COLO829 (cell line): Measurements from ENCODE around the gene AURKAIP1.

ENCODE experiments used
- DNase-seq: peaks from one replicate; pipeline ENCODE4 v3.0.0; 2012; ENCODE audit warnings: low spot score

The AURKAIP1 gene

DNA sequence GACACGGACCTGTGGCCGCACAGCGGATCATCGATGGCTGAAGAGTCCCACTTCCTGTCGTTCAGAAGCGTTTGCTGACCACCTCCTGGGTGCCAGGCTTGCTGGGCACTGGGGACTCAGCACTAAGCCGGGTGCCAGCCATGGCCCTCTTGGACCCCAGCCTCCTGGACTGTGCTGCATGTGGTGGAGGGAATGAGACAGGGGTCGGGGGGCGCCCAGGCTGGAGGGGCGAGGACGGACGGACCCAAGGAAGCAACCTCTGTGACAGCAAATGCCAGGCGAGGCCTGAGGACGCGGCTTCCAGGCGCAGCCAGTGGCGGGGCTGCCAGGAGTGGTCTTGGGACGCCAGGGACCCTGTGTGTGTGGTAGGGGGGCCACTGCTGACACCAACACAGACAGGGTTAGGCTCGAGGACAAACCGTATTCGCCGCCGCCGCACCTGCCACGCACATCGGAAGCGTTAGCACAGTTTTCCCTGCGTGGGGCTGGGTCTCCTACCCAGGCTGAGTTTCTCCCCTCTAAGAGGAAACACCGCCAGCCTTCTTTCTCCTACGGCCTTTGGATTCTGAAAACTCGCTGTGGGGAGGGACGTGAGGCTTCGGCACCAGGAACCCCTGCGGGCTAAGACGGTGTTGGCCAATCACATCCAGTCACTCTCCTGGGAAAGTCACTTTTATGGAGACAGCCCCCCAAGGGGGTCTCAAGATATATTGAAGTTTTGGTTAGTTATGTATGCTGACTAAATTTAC is 13.6 kb downstream of the AURKAIP1 start:
- DNase-seq = no peak

DNA sequence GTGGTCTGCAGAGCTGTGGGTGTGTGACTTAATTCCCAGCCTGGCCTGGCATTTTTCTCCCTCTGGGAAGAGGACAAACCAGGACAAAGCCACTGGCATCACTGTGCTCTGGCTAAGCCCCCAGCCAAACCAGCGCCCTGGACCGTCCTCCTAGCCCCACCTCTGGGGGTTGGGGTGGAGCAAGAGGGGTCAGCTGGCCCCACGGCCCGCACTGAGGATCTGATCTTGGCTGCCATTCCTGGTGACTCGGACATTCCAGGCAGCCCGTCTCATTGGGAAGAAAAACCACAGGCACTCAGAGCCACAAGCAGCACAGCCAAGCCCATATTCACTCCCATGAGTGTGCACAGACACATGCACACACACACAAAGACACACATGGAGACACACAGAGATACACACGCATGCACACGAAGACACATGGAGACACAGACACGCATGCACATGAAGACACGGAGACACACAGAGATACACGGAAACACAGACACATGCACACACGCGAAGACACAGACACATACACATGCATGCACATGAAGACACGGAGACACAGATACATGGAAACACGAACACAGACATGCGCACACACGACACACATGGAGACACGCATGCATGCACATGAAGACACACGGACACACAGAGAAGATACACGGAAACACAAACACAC is 14.4 kb downstream of the AURKAIP1 start:
- peak; percentile 36 for DNase-seq

DNA sequence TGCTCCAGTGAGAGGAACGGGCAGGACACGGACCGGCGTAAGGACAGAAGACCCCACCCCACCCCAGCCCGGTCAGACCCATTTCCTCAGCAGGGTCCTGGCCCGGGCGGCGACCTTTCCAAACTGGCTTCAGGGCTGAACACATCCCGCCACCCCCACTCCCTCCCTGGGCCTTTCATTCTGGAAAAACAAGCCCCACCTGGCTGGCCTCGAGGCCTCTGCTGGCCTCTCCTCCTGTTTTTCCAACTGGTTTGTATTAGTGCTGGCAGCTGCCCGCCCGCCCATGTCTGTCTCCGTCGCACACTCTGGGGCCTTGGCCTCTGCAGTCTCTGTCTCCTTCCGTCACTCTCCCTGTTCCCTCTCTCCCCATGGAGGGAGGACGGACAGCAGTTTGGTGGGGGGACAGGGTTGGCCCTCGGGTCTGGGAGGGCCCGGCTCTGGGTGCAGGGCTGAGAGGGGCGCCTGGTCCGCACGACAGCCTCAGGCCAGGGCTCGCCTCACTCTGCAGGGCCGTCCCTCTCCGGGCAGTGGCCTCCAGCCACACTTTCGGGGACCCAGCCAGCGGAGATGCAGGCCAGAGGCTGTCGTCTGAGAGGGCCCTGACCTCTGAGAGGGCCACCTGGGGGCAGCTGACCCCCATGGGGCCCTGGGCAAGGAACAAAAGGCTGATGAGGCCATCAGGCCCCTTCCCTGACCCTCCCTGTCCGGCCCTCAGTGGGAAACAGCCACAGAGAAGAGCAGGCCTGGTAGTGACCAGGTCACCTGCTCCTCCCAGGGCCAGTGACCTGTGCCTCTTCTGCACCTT is 15.1 kb downstream of the AURKAIP1 start:
- DNase-seq = no peak

DNA sequence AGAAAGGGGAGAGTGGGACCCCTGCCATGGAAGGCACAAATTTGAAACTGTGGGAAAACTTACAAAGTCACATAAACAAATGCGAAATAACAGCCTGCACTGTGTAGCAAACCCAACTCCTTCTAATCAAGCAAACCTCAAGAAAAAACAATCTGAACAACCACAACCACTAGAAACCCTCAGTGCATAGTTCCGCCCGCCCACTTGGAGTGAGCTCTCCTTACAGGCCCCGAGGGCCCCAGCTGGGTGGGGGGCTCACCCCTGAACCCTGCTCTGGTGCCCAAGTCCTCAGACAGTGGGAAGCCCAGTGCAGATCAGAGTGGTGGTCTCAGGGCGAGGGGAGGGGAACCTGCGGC is 15.7 kb downstream of the AURKAIP1 start:
- no peak for DNase-seq

DNA sequence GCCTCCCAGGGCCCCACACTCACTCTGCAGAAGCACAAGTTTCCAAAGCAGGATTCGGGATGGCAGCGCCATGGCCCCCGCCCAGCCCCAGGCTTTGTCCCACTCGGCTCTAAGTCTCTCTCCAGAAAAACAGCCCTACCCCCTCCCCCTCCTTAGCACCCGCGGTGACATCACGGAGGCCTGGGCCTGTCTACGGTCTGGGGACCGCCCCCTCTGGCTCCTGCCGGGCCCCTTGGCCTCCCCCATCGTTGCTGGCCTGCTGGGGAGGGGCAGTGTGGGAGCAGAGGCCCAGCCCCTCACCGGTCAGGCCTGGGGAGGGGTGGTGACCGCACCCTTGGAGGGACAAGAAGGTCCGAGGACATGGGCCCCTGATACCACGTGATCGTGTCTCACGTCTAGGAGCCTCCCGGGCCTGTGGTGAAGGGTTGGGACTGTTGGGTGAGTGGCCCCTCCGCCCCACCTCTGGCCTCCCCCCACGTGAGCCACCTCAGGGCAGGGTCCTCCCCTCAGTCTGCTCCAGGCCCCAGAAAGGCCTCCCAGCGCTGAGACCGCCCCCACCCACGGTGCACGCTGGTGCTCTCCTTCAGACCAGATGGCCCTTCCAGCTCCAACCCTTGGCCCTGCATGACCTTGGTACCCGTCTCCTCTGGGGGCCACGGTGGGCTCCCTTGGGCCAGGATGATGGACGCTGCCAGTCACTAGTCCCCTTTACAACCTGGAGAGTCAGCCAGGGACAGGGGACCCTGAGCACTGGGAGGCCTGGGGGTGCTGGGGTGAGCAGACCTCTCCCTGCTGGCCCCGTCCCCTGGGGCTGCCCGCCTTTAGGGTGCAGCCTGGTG is 16.4 kb downstream of the AURKAIP1 start, which contains the start of gene MXRA8:
Gene MXRA8 (minus strand): TSS at position 123 of the 839 bp plus-strand sequence. CDS start 51 bp downstream, at position 72.
- DNase-seq = no peak

DNA sequence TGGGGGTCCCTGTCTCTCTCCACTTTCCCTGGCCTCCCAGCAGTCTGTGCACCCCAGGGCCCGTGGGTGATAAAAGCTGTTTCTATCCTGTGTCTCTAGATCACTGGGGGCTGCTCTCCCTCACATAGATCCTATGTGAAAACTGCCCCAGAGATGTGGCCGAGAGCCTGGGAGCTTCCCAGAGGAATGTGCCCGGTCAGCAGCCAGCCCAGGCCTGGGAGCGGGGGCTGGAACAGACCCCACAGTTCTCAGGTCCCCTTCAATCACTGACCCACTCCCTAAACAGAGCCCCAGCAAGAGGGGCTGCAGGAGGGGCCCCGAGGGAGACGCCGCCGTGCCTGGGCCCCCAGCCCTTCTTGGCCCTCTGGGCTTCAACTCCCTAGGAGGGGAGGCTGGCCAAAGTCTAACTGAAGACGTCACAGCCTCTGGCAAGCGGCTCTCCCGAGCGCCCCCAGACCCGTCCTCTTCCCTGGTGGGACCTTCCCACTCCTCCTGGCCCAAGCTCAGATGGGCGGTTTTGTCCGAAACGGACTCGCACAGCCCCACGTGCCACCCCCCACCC is 17.1 kb downstream of the AURKAIP1 start:
- no peak for DNase-seq

DNA sequence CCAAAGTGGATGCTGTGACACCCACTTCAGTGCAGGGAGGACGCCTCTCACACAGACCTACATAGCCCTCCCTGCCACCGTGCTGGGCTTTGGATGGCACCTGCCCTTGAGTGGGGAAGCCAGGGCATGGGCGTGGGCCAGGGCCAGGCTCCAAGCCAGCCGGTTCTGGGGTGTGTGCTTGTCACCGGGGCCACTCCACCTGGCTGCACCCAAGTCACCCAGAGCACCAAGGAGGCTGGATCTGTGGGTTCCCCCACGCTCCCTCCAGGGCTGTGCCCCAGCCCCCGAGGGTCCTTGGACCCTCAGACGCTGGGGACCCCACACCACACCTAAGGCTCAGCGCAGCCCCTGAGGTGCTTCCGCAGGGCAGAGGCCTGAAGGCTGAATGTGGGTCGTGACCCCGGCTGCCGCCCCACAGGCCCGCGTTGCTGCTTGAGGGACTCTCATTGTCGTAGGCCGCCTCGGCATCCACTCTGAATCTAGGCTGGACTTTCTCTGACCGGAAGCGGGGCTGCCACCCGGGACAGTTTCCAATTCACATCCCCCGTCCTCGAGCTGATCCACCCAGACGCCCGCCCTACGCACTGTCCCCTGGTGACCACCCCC is 18.1 kb downstream of the AURKAIP1 start:
- DNase-seq = no peak

DNA sequence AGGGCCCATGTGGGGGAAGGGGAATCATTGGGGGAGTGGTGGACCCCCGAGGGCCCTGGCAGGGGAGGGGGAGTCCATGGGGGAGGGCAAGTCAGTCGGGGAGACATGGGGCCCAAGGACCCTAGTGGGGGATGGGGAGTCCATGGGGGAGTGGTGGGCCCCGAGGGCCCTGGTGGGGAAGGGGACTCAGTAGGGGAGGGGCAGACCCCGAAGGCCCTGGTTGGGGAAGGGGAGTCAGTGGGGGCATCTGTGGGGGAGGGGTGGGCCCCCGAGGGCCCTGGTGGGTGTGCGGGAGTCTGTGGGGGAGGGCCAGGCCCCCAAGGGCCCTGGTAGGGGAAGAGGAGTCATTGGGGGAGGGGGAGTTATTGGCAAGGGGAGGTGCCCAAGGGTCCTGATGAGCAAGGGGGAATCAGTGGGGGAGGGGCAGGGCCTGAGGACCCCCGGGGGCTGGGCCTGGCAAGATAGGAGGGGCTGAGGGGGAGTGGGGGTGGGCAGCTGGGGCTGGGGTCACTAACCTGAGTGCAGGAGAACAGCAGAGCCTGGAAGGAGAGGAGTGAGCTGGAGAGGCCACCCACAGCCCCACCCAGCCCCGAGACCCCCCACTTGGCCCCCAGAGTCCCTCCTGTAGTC is 18.7 kb downstream of the AURKAIP1 start:
- DNase-seq = no peak

DNA sequence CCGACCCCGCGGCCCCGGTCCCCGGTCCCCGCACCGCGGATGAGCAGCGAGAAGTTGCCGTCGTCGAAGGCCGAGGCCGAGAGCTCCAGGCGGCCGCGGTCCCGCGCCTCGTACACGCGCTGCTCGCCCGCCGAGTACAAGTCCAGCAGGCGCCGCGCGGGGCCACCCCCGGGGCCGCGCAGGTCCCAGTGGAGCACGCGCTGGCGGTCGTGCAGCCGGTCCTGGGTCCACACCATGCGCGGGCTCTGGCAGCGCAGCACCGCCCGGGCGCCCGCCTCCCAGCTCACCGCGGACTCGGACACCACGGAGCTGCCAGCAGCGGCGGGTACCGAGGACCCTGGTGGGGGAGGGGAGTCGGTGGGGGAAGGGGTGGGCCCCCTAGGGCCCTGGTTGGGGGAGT is 19.6 kb downstream of the AURKAIP1 start:
- no peak for DNase-seq

DNA sequence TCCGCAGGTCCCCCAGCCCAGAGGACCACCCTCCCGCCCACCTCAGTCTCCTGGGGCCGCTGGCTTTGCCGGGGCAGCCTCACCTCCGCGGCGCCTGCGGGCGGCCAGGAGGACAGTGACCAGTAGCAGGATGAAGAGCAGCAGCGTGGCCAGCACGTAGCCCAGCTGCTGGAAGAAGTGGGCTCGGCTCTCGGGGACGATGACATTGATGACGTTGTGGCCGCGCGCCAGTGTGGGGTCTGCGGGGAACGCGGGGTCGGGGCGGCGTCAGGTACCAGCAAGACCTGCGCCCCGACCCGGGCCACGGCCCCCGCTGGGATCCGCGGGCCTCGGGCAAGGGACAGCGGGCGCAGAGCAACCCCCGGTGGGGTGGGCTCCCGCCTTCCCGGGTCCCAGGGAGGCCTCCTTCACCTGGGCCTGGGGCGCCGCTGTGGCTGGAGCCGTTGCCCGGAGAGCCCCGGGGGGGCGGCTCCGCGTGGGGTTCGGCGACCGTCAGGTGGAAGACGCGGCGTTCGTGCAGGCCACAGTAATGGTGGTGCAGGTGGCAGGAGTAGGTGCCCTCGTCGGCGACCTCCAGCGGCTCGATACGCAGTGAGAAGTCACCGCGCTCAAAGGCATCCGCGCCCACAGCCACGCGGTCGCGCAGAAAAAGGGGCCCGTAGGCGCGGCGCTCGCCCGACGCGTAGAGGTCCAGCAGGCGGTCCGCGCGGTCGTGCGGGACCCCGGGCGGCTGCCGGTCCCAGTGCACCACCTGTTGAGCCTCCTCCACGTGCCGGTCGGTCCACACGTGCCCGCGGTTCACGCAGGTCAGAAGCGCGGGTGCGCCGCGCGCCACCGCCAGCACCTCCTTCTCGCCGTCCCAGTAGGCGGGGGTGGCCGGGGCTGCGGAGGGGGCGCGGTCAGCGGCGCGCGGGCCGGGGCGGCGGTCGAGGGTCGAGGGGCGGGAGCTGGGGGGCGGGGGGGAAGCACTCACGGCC is 20.4 kb downstream of the AURKAIP1 start:
- DNase-seq = no peak

DNA sequence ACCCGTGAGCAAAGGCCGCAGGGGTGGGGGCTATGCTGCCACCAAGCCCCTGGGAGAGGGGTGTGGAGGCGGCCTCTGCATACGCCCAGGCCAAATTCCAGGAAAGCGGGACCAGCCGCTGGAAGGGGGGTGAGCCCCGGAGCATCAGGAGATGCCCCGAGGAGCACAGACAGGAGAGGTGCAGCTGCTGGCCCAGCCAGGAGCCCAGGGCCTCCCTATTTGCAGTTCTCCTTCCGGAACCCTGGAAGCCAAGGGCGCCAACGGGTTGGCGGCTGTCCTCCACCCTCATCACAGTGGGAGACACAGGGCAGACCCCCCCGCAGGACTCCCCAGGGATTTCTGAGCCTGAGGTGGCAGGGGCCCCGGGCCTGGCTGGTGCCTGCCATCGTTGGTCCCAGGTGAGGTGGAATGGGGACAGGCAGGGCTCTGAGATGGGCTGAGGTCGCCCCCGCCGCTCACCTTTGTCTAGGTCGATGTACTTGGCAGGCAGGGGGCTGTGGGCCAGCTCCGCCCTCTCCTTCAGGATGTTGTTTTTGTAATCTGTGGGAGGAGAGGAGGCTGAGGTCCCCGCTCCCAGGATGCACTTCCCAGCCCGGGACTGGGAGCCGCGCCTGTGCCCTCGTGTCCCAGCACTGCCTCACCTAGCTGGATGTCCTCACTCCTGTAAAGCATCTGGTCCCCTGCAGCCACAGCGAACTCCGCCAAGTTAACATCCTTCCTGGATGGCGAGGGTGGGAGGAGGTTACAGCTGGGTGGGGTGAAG is 21.4 kb downstream of the AURKAIP1 start:
- no peak for DNase-seq

DNA sequence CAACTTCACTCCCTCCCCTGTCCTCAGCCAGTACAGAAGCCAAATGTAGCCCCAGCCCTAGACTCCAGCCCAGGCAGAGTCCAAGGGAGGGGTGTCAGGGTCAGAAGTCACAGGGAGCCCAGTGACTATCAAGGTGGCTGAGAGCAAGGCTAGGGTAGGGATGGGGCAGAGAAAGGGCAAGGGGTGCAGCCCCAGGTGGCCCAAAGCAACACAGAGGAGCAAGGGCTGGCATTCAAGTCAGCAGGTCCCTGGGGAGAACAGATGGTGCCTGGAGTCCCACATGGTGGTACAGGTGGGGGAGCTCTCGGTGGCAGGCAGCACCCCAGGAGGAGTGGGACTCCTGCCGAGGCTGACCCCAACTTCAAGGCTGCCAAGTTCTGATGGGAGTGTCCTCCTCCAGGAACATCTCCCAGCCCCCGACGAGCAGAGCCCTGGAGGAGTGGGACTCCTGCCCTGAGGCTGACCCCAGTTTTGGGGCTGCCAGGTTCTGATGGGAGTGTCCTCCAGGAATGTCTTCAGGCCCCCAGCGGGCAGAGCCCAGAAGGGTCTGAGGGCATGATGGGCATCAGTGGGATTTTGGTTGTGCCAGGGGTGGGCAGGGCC is 22.1 kb downstream of the AURKAIP1 start:
- no peak for DNase-seq

DNA sequence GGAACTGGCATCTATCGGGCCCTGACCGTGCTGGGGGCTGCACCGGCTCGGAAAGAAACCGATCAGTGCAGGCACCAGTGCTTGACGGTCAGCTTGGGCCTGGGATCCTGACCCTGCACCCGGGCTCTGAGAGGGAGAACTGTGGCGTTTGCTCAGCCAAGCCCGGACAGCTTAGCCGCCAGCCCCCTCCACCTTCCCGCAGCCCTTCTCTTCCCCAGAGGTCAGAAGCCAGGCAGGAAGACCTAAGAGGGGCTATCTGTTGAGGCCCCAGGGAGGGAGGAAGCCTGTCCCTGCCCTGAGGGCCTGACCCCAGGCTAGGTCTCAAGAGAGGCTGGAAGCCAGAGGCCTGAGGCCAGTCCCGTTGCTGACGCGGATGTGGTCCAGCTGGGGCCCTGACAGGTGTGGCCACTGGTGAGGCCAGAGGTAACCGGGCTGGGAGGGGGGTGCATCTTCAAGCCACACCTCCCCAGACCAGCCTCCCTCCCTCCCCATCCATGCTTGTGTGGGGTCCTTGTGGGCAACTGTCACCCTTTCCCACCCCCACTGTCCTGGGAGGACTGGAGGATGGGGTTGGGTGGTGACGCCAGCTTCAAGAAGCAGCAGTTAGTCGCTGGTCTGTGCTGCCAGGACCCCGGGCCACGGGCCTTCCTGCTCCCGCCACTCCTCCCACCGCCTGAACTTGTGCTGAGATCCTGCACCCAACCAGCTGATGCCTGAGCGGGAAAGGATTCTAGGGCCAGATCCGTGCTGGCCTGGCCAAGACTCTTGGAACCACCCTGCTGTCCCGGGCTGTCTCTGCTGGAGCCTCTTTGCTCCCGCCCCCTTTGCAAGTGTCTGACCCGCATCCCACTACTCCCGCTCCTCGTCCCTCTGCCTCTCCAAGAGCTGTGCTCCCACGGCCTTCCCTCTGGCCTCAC is 23.2 kb downstream of the AURKAIP1 start:
- no peak for DNase-seq

DNA sequence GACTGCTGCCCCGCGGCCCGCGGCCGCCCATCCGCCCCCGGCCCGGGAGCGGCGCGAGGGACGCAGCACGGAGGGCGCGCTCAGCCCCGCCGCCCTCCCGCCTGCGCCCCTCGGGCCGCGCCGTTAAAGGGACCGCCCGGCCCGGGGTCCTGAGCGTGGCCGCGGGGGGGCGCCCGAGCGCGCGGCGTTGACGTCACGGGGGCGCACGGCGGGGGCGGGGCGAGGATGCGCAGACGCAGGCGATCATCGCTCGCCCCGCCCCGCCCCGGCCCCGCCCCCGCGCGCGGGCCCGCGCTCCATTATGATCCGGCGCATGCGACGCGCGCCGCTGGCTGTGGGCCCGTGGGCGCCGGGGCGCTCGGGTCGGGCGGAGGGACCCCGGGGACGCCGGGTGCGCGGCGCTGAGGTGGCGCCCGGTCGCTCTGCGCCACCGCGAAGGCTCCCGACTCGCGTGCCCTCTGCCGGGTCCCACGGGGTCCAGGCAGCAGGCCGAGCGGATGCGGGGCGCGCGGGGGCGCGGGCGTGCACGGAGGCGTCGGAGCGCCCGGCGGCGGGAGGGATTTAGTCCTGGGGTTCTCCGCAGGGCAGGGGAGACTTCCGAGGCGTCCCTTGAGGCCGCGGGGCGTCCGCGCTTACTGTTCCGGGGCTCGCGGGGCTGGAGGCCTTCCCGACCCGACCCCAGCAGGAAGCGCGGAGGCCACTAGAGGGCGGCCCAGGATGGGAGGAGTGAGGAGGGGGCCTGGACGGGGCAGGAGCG is 25.6 kb downstream of the AURKAIP1 start, which contains the start of gene DVL1:
Gene DVL1 (minus strand): TSS at position 163 of the 757 bp plus-strand sequence. CDS start 353 bp downstream, outside the sequence.
- peak; percentile 54 for DNase-seq

DNA sequence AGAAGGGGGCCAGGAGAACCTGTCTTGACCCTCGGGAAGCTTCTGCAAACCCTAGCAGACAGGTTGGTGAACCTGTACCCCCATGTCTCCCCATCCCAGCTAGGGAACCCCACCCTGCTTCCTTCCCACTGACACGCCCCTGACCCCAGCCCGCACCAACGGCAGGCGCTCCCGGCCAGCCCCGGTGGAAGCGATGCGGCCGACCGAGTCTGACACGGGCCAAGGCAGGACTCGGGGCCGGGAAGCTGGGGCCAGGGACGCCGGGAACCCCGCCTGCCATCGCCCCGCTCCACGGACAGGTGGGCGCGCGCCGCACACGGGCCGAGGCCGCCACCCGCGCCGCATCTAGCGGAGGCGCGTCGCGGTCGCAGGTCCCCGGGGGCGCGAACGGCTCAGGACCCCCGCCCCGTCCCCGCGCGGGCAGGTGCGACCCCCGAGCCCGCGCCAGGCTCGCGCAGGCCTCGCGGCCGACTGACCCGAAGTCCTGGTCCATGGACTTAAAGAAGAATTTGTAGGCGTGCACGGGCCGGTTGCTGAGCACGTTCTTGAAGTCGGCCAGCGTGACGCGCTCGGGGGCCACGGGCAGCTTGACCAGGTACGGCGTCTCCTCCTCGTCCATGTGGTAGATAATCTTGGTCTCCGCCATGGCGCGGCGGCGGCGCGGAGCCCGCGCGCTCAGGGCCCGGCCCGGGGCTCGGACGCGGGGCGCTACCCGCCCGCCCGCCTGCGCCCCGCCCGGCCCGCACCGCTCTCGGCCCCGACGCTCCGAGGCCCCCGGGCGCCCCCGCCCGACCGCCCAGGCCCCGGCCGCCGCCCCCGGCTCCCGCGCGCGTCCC is 26.4 kb downstream of the AURKAIP1 start:
- DNase-seq = no peak
